Stimulated activated CD8-positive, alpha-beta memory T cell treated with anti-CD3 and anti-CD28 coated beads, Interleukin-4, amount 100 ng/mL, for 1 hour (primary cell): ENCODE data around the gene STX18.
"Not testable (repeated sequence)": the region's sequence is repeated elsewhere in the genome, so short reads cannot be mapped to it uniquely, and the experiment has no call there.

ENCODE experiments used
- DNase-seq, 2 donors: peaks; one replicate each; pipeline ENCODE4 v3.0.0-alpha.2; 2020; ENCODE audit warnings: low read depth in 2 of 2, low spot score in 1 of 2

STX18 gene

GRCh38 chr4:4480685-4481398 lies 61.0 kb downstream of the STX18 start:
- no peak for DNase-seq

- no peak for DNase-seq
Measured at GRCh38 chr4:4480205-4480604, 61.6 kb downstream of the STX18 start.

DNA sequence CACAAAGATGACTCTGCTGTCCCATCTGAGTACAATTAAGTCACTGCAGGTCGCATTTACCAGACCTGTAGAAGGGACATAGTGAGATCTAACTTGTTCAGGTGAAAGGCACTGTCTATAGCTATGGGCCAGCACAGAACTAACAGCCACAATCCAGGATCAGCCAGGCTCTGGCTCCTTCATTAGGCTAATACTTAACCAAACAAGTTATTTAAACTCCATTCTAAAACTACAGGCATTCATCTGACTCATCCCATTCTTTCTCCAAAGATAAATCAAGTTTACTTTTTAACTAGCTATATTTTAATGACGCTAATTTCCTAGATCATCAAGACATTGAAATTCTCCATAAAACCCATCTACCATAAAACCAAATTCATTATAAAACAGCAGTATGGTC lies 62.5 kb downstream of the STX18 start:
- no peak for DNase-seq

- DNase-seq = no peak
Measured at GRCh38 chr4:4477796-4478195, 64.1 kb downstream of the STX18 start.

- no peak for DNase-seq
Measured at GRCh38 chr4:4477391-4477790, 64.5 kb downstream of the STX18 start.

GRCh38 chr4:4474476-4474875 lies 67.4 kb downstream of the STX18 start:
- no peak for DNase-seq

DNA sequence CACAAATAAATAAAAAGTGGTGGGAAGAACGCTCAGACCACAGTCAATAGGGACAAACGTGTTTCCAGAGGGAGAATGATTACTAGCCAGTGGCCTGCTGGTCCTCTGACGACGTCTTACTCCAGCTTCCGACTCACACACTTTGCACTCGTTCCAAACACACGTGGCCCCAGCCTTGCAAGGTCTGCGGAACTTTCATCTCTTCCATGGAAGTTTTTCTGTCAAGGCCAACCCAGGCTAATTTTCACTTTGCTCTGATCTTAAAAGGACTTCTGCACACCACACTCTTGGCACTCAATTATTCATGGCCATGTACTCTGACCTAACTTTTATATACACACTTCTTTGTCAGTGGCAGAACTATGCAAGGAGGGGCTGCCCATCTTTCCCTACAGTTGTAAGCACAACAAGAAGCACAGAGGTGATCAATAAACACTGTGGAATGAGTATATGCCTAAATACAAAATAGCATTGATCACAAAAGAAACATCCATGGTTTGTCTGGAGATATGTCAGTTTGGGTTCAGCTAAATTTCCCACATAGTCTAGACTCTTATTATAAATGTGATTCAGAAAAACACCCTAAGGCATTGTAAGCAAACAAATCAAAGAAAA lies 69.4 kb downstream of the STX18 start:
- DNase-seq = no peak

DNA sequence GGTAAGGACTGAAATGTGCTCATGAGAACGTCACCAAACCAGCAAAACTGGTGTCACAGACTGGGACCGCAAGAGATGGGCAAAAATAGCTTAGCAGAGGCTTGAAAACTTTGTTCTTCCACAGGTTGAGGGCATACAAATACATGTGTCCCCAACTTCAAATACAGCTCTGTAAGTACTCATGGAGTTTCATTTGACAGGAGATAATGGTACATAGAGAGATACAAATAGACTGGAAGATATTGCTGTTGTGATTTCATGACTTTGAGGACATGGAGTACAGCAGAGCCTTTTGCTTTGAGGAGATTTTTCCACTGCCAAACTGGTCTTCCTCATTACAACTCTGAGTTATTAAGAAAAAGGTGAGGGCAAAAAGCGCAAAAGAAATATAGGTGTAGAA lies 70.7 kb downstream of the STX18 start:
- DNase-seq = no peak

- DNase-seq = no peak
Measured at GRCh38 chr4:4470208-4470607, 71.6 kb downstream of the STX18 start.

GRCh38 chr4:4465238-4465637 lies 76.6 kb downstream of the STX18 start:
- not testable (repeated sequence) for DNase-seq

DNA sequence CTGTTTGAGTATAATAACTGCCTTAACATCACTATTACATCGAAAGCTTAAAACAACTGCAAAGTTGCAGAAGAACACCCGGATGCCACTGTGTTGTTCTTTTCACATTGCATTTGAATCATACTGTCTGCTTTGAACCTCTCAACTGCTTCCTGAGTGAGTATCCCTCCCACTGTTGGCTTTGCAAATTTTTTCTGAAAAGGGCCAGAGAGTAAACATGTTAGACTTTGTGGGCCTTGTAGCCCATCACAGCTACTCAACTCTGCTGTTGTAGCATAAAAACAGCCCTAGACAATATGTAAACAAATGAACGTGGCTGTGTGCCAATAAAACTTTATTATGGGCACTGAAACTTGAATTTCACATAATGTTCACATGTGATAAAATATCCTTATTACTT lies 78.9 kb downstream of the STX18 start:
- DNase-seq = no peak

- DNase-seq = no peak
Measured at GRCh38 chr4:4461850-4462249, 80.0 kb downstream of the STX18 start.

- DNase-seq = no peak
Measured at GRCh38 chr4:4461178-4461577, 80.7 kb downstream of the STX18 start.

- no peak for DNase-seq
Measured at GRCh38 chr4:4460759-4461158, 81.1 kb downstream of the STX18 start.

- no peak for DNase-seq
Measured at GRCh38 chr4:4459181-4459580, 82.7 kb downstream of the STX18 start.

DNA sequence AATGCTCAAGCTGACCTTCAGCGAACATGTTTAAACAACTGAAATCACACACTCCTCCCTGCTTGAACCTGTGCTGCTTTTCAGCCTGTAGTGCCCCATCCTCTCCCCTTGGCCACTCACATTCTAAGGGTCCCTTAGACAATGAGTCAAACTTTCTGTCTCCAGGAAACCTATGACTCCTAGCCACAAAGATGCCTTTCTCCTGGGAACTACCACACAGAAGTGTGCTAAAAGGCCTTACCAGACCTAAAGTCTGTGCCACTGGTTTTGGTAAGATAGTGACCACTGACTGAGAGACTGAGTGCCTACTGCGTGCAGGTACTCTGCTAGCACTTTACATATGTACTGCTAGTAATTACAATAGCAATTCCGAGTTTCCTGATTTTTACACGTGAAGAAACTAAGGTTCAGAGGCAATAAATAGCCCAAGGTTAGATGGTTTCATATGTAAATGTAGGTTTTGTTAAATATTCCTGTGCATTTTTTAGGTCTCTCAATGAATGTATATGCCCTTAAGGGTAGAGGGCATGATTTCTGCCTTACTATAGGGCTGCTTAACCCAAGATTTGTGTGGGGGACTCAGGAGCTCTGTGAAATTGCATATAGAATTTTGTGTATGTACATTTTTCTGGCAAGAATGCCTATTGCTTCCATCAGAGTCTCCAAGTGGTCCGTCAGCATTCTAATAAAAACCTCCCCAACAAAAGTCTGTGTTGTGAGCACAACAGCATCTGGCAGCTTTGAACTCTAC lies 83.9 kb downstream of the STX18 start:
- DNase-seq = no peak

DNA sequence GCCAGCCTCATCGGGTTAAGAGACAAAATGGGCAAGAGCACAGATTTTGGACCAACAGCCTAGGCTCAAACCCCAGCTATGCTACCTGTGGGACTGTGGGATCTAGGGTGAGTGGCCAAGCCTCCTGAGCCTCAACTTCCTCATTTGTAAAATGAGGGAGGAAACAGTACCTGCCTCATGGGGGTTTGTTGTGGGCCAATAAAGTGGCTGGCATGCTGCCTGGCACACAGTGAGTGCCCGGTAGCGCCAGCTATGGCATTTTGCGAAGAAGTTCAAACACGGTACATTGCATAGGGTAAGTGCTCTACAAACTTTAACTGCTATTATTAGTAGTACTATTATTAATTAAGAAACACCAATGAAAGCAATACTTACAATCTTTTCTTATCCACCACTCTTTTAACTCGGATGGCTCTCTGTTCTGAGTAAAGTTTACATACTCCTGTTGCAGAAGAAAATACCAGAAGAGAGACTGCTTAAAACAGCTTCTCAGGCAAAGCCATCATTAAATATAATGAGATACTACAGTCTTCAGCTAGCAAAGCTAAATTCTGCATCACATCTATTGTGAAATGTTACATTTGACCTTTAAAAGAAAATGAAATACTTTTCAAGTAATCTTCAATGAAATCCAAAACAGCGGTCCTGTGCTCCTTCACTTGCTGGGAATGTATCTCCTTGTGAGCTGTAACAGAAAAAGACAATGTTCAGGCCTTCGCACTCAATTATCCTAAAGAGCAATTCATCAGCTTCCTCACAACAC lies 84.9 kb downstream of the STX18 start:
- no peak for DNase-seq

- no peak for DNase-seq
Measured at GRCh38 chr4:4456351-4456750, 85.5 kb downstream of the STX18 start.

- DNase-seq = no peak
Measured at GRCh38 chr4:4455210-4455865, 86.5 kb downstream of the STX18 start.

DNA sequence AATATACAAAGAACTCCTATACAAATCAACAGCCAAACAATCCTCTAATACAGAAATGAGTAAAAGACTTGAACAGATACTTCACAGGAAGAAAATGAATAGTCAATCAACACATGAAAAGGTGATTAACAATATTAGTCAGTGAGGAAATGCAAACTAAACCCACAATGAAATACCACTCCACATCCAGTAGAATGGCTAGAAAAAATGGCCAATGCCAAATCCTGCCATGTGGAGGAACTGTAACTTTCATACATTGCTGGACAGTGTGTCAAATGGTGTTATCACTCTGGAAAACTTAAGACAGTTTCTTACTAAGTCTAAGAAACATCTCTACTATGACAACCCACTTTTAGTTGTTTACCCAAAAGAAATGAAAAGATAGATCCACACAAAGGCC lies 95.4 kb downstream of the STX18 start:
- DNase-seq = no peak

- no peak for DNase-seq
Measured at GRCh38 chr4:4443821-4444220, 98.0 kb downstream of the STX18 start.
